ENCODE data around the gene ASCC3. TPM values are rescaled to one million over a fixed set of nuclear protein-coding genes. Genes with fewer than 3 reads are reported as not detected.

The ASCC3 gene
- total and polyA plus RNA-seq, 3 donors from 2014 or later = 16.1 to 29.3 (median 29.0) TPM

DNA sequence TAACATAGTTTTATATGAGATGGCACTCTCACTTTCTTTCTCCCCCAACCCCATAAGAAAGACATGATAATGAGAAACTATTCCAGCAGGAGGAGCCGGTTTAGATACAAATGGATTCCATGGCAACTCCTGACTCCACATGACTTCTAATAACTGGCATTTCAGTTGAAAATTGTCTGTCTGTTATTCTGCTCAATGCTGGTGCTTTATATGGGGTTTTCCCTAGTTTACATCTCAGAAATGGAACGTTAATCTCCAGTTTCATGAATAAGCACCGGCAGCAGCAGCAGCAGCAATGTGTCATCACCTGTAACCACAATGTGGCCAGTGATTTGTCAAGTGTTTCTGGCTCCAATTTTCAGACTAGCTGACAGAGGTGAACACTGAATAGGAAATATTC, 408.5 kb downstream of the ASCC3 start:
- intact Hi-C loops (cut with DNase I; ENCODE audit: low total_unique reads) = no loop called here
- no peak for TF ChIP-seq CTCF (IDR thresholded peaks at IDR 0.05)
- TF ChIP-seq POLR2A (IDR thresholded peaks at IDR 0.05) = no peak
- 31 to 45% methylated on average over 3 of the region's 3 CpGs for WGBS, 2 donors
- Histone ChIP-seq H3K9me3 (no peaks in the 10 kb centered on the region), H3K4me1 (no peaks in the 10 kb centered on the region), H3K27ac (no peak overlapping the region), H3K4me3 (no peak overlapping the region), H3K27me3 (no peaks in the 10 kb centered on the region), H3K36me3 (ENCODE audit: low read depth, missing control alignments) (no peaks in the 10 kb centered on the region)
- no peak for DNase-seq

GRCh38 chr6:100470422-100471120, 410.6 kb downstream of the ASCC3 start:
- TF ChIP-seq POLR2A (IDR thresholded peaks at IDR 0.05) = no peak
- no peak for TF ChIP-seq CTCF (IDR thresholded peaks at IDR 0.05)
- DNase-seq = no peak
- Histone ChIP-seq H3K4me3 (no peak overlapping the region), H3K4me1 (no peaks in the 10 kb centered on the region), H3K27me3 (peaks cover 6% of the 10 kb centered on the region), H3K9me3 (no peaks in the 10 kb centered on the region), H3K36me3 (ENCODE audit: low read depth, missing control alignments) (no peaks in the 10 kb centered on the region), H3K27ac (no peak overlapping the region)
- 72 to 78% methylated on average over 5 of the region's 5 CpGs for WGBS, 2 donors
- intact Hi-C loops (cut with DNase I; ENCODE audit: low total_unique reads) = no loop called here

- no peak for DNase-seq
- Histone ChIP-seq H3K27ac (no peak overlapping the region), H3K36me3 (ENCODE audit: low read depth, missing control alignments) (no peaks in the 10 kb centered on the region), H3K9me3 (no peaks in the 10 kb centered on the region), H3K4me1 (no peaks in the 10 kb centered on the region), H3K27me3 (peaks cover 6% of the 10 kb centered on the region), H3K4me3 (peak overlapping the region in 1 of 2 donors; percentile 26)
- 15 to 17% methylated on average over 29 to 33 of the region's 44 CpGs for WGBS, 2 donors
- TF ChIP-seq POLR2A (IDR thresholded peaks at IDR 0.05) = no peak
- intact Hi-C loops (cut with DNase I; ENCODE audit: low total_unique reads) = no loop called here
These were observed 411.8 kb downstream of the ASCC3 start for GRCh38 chr6:100469101-100469859.

DNA sequence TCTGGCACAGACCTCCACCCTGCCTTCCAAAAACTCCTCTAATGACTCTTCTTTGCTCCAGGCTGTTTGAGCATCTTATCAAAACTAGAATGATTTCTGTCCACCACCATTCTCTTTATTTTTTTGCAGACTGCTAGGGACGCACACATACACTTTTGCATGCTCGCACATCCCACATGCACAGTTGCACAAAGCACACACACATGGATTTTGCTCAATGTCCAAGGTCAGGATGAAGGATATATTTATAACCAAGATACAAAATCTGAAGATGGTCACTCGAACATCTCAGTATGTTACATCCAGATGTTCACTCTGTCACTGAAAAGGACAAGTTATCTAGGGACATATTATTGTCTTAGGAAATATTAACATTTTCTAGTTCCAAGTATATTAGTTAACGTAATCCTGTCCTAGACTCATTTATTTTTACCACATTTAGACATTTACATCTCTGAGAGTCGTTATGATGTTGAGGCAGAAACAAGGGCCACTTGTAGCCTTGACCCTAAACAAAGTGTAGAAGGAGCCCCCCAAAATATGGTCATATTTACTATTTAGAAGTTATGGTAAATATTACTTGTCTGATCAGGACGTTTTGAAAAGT, 413.0 kb downstream of the ASCC3 start:
- 19 to 24% methylated on average over 6 of the region's 6 CpGs for WGBS, 2 donors
- Histone ChIP-seq H3K9me3 (no peaks in the 10 kb centered on the region), H3K4me3 (no peak overlapping the region), H3K36me3 (ENCODE audit: low read depth, missing control alignments) (no peaks in the 10 kb centered on the region), H3K27ac (no peak overlapping the region), H3K27me3 (peaks cover 6% of the 10 kb centered on the region), H3K4me1 (no peaks in the 10 kb centered on the region)
- no peak for TF ChIP-seq CTCF (IDR thresholded peaks at IDR 0.05)
- no peak for TF ChIP-seq POLR2A (IDR thresholded peaks at IDR 0.05)
- DNase-seq = no peak
- intact Hi-C loops (cut with DNase I; ENCODE audit: low total_unique reads) = no loop called here

Data from testis (tissue), 3 donors.